AG09319 (cell line): ENCODE measurements around the gene RBMS3.

ENCODE experiments used
- DNase-seq: peaks from one replicate; pipeline ENCODE4 v3.0.0-alpha.2; 2010; ENCODE audit warnings: low read depth; ENCODE audit errors: extremely low read depth
- CTCF ChIP-seq: IDR thresholded peaks from 2 replicates; pipeline ENCODE4 v1.5.1; 2011; ENCODE audit warnings: low read depth, mild to moderate bottlenecking, inconsistent platforms, low read length, moderate library complexity

RBMS3 gene

GRCh38 chr3:29373131-29373680 lies 92.3 kb downstream of the RBMS3 start:
- no peak for TF ChIP-seq CTCF
- DNase-seq, result peak; percentile 69

DNA sequence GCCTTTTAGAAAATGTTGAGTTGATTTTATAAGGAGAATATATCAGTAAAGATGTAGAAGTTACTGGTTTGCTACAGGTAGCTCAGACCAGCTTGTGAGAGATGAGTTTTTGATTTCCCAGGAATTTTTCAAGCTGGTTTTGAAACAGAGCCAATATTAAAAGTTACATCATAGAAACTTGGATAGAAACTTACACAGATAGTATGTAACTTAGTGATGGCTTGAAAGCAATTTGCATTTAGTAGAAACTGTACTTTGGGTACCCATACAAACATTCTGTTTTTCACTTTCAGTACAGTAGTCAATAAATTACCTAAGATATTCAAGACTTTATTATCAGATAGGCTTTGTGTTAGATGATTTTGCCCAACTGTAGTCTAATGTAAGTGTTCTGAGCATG lies 93.4 kb downstream of the RBMS3 start:
- no peak for TF ChIP-seq CTCF
- no peak for DNase-seq

- no peak for TF ChIP-seq CTCF
Measured at GRCh38 chr3:29379097-29379496, 98.2 kb downstream of the RBMS3 start.

GRCh38 chr3:29381595-29381994 lies 100.7 kb downstream of the RBMS3 start:
- DNase-seq, result no peak
- no peak for TF ChIP-seq CTCF

More at GRCh38 chr3:29379097-29379496, 98.2 kb downstream of the RBMS3 start:
- no peak for DNase-seq

- TF ChIP-seq CTCF, result no peak
Measured at GRCh38 chr3:29382409-29382808, 101.5 kb downstream of the RBMS3 start.

DNA sequence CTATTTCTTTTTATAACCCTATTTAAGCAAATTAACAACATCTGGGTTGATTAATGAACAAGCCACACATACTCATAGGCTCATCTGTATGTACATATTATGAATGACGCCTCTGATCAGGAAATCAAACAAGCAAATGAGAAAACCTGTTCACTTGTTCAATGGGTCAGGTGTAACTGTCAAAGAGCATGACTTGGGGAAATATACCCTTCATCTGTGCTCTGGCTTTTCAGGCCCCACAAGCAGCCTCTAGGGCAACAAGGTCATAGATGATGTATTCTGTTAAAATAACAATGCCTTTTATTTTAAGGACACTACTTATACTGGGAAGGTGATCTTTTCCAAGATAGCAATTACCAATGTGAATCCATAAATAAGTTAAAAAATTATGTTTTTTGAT lies 102.0 kb downstream of the RBMS3 start:
- TF ChIP-seq CTCF, result no peak
- DNase-seq, result no peak

More at GRCh38 chr3:29382409-29382808, 101.5 kb downstream of the RBMS3 start:
- DNase-seq, result no peak

DNA sequence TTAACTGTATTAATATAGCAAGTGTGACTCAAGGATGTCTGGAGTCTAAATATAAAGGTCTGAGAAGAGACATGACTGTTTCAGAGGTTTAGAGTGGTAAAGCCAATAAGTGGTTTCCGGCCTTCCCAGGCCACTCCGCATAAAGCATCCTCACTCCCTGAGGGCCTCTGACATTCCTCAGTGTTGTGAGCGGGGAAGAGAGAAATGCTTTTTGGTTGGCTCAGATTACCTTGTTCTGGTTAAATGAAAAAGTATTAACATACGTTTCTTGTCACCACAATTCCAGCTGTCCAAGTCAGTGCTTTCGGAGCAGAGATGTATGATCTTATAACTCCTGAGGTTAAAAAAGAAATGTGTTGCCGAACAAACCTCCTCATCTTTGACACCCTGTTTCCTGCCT lies 103.8 kb downstream of the RBMS3 start:
- no peak for TF ChIP-seq CTCF
- DNase-seq, result peak; percentile 63
